HG03378 (cell line): ENCODE results near the gene YWHAG.
"Not testable (repeated sequence)": the region's sequence is repeated elsewhere in the genome, so short reads cannot be mapped to it uniquely, and the experiment has no call there.

ENCODE experiments used
- ATAC-seq: cut with Tn5 transposase; IDR thresholded peaks from one replicate; pipeline ENCODE4 v1.9.1; 2021; ENCODE audit warnings: mild to moderate bottlenecking, moderate library complexity; ENCODE audit not compliant: unreplicated experiment

The YWHAG gene

GRCh38 chr7:76326646-76327233, 32.1 kb downstream of the YWHAG start:
- ATAC-seq: no peak

GRCh38 chr7:76325811-76326210, 33.0 kb downstream of the YWHAG start:
- no peak for ATAC-seq

- ATAC-seq: no peak
Measured at GRCh38 chr7:76325092-76325491, 33.7 kb downstream of the YWHAG start.

GRCh38 chr7:76318488-76319353, 40.1 kb downstream of the YWHAG start:
- peak; percentile 51 for ATAC-seq

GRCh38 chr7:76317782-76318487, 40.9 kb downstream of the YWHAG start:
- ATAC-seq: peak; percentile 77

- no peak for ATAC-seq
Measured at GRCh38 chr7:76316984-76317781, 41.6 kb downstream of the YWHAG start.

GRCh38 chr7:76315364-76315763, 43.4 kb downstream of the YWHAG start:
- no peak for ATAC-seq

GRCh38 chr7:76314740-76315139, 44.1 kb downstream of the YWHAG start:
- ATAC-seq: not testable (repeated sequence)

- ATAC-seq: no peak
Measured at GRCh38 chr7:76314042-76314721, 44.6 kb downstream of the YWHAG start.

GRCh38 chr7:76311838-76312237, 47.0 kb downstream of the YWHAG start:
- ATAC-seq: not testable (repeated sequence)

GRCh38 chr7:76310102-76310957, 48.5 kb downstream of the YWHAG start:
- ATAC-seq: no peak

GRCh38 chr7:76309341-76310101, 49.3 kb downstream of the YWHAG start:
- ATAC-seq: not testable (repeated sequence)

GRCh38 chr7:76308874-76309273, 49.9 kb downstream of the YWHAG start:
- not testable (repeated sequence) for ATAC-seq

GRCh38 chr7:76304888-76305375, 53.9 kb downstream of the YWHAG start:
- no peak for ATAC-seq

GRCh38 chr7:76303202-76304147, 55.3 kb downstream of the YWHAG start:
- ATAC-seq: no peak

- ATAC-seq: peak; percentile 62
Measured at GRCh38 chr7:76302347-76303201, 56.2 kb downstream of the YWHAG start, which contains the start of gene HSPB1. HSPB1 (plus strand) TSS chr7:76302673; CDS start chr7:76302713, 40 bp downstream.
